WTC11 (cell line): Measurements from ENCODE around the gene TRRAP. TPM values are rescaled to one million over a fixed set of nuclear protein-coding genes. Genes with fewer than 3 reads are reported as not detected.

Source experiments
- ATAC-seq: fragments of 200-7000 bp; cut with Tn5 transposase; 2 replicates; pipeline ENCODE4 v1.10.0; 2021; ENCODE audit warnings: mild to moderate bottlenecking, moderate library complexity
- CTCF ChIA-PET: fragments of 300-600 bp; sonication (Branson Sonifier 250); formaldehyde crosslinking; loops from one replicate; lab custom pipeline; 2021; ENCODE audit warnings: antibody characterized with exemption; lab: Charles Lee
- POLR2A ChIA-PET: fragments of 350-600 bp; sonication (Branson Sonifier 250); formaldehyde crosslinking; loops from one replicate; lab custom pipeline; 2021; ENCODE audit warnings: antibody characterized with exemption; lab: Charles Lee
- DNase-seq: peaks from one replicate; pipeline ENCODE4 v3.0.0; 2021; ENCODE audit warnings: low spot score
- H3K27ac Mint-ChIP-seq: 2 replicates; pipeline ENCODE4 v1.8.0; 2021; ENCODE audit warnings: mixed read lengths
- H3K27me3 Mint-ChIP-seq: 2 replicates; pipeline ENCODE4 v1.8.0; 2021; ENCODE audit warnings: low read depth, mild to moderate bottlenecking, moderate library complexity, mixed read lengths
- H3K36me3 Mint-ChIP-seq: 2 replicates; pipeline ENCODE4 v1.8.0; 2021; ENCODE audit warnings: mixed read lengths
- H3K4me1 Mint-ChIP-seq: 2 replicates; pipeline ENCODE4 v1.8.0; 2022; ENCODE audit warnings: mixed read lengths
- H3K4me3 Mint-ChIP-seq: 2 replicates; pipeline ENCODE4 v1.8.0; 2021; ENCODE audit warnings: mild to moderate bottlenecking, moderate library complexity, mixed read lengths
- H3K9me3 Mint-ChIP-seq: 2 replicates; pipeline ENCODE4 v1.8.0; 2021; ENCODE audit warnings: mixed read lengths
- CBFB ChIP-seq: sonication (generic); formaldehyde crosslinking; IDR thresholded peaks from 2 replicates; pipeline ENCODE4 v1.8.1; 2022; ENCODE audit warnings: mild to moderate bottlenecking, low read depth, missing genetic modification reagents
- FOXP4 ChIP-seq: sonication (generic); formaldehyde crosslinking; IDR thresholded peaks from 2 replicates; pipeline ENCODE4 v1.8.0; 2022; ENCODE audit warnings: mild to moderate bottlenecking, missing genetic modification reagents
- GABPB1 ChIP-seq: sonication (generic); formaldehyde crosslinking; IDR thresholded peaks from 2 replicates; pipeline ENCODE4 v1.8.1; 2023; ENCODE audit warnings: mild to moderate bottlenecking, missing genetic modification reagents
- GTF2I ChIP-seq: fragments of 250-450 bp; sonication (Bioruptor Pico); conservative IDR thresholded peaks from 2 replicates; pipeline ENCODE4 v1.4.0; 2021; ENCODE audit warnings: mild to moderate bottlenecking
- NFE2L1 ChIP-seq: sonication (generic); formaldehyde crosslinking; IDR thresholded peaks from 2 replicates; pipeline ENCODE4 v1.8.1; 2023; ENCODE audit warnings: missing genetic modification reagents
- PRDM15 ChIP-seq: sonication (generic); formaldehyde crosslinking; IDR thresholded peaks from 2 replicates; pipeline ENCODE4 v1.8.0; 2022; ENCODE audit warnings: missing genetic modification reagents
- RELA ChIP-seq: sonication (generic); formaldehyde crosslinking; IDR thresholded peaks from 2 replicates; pipeline ENCODE4 v1.8.1; 2022; ENCODE audit warnings: missing genetic modification reagents, mild to moderate bottlenecking, borderline replicate concordance
- SMAD4 ChIP-seq: sonication (generic); formaldehyde crosslinking; IDR thresholded peaks from 2 replicates; pipeline ENCODE4 v1.8.0; 2022; ENCODE audit warnings: mild to moderate bottlenecking, missing genetic modification reagents
- SP1 ChIP-seq: sonication (generic); formaldehyde crosslinking; conservative IDR thresholded peaks from 2 replicates; pipeline ENCODE4 v1.8.1; 2022; ENCODE audit warnings: missing genetic modification reagents
- TEAD1 ChIP-seq: sonication (generic); formaldehyde crosslinking; IDR thresholded peaks from 2 replicates; pipeline ENCODE4 v1.8.0; 2022; ENCODE audit warnings: mild to moderate bottlenecking, missing genetic modification reagents
- ZBTB21 ChIP-seq: sonication (generic); formaldehyde crosslinking; IDR thresholded peaks from 2 replicates; pipeline ENCODE4 v1.8.1; 2023; ENCODE audit warnings: mild to moderate bottlenecking, missing genetic modification reagents, borderline replicate concordance
- ZMAT4 ChIP-seq: fragments of 250-450 bp; sonication (Bioruptor Pico); IDR thresholded peaks from 2 replicates; pipeline ENCODE4 v1.9.0; 2021; ENCODE audit warnings: mild to moderate bottlenecking
- ZSCAN18 ChIP-seq: fragments of 250-450 bp; sonication (Bioruptor Pico); IDR thresholded peaks from 2 replicates; pipeline ENCODE4 v2.1.2; 2022; ENCODE audit warnings: mild to moderate bottlenecking, moderate library complexity
- total RNA-seq: library from RNA; stranded (reverse); gene quantifications from 3 replicates; pipeline ENCODE4 v1.2.3, GENCODE V29; 2021
- TF ChIP-seq, protein P1 (sequence below): fragments of 250-450 bp; sonication (Bioruptor Pico); IDR thresholded peaks from 2 replicates; pipeline ENCODE4 v1.9.0; 2021; ENCODE audit warnings: mild to moderate bottlenecking
- TF ChIP-seq, protein P2 (sequence below): sonication (generic); formaldehyde crosslinking; IDR thresholded peaks from 2 replicates; pipeline ENCODE4 v1.8.0; 2023; ENCODE audit warnings: missing genetic modification reagents

Gene TRRAP
- total RNA-seq, 1 experiment from 2014 or later, result 46.5 TPM

DNA sequence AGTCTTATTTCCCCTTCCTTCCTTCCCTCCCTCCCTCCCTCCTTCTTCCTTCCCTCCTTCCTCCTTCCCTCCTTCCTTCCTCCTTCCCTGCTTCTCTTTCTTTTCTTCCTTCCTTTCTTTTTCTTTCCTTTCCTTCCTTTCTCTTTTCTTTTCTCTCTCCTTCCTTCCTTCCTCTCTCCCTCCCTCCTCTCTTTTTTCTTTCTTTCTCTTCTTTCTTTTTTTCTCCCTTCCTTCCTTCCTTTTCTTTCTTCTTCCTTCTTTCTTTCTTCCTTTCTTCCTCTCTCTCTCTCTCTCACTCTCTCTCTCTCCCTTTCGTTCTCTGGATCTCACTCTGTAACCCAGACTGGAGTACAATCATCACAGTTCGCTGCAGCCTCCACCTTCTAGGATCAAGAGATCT, 14.7 kb upstream of the TRRAP start:
- Mint-ChIP-seq H3K27ac (no peak overlapping the region), H3K4me1 (0 out of 2 replicates have a peak, but pooled peaks cover 3% of the 10 kb centered on the region), H3K4me3 (no peak overlapping the region), H3K36me3 (no peaks in the 10 kb centered on the region), H3K9me3 (no peaks in the 10 kb centered on the region), H3K27me3 (peaks cover 15% of the 10 kb centered on the region)
- DNase-seq, result no peak
- no peak for TF ChIP-seq GABPB1
- no peak for TF ChIP-seq PRDM15 (CRISPR knock-in tag)
- TF ChIP-seq CBFB (CRISPR knock-in tag), result no peak
- TF ChIP-seq ZBTB21 (CRISPR knock-in tag), result no peak
- TF ChIP-seq, protein P1, sequence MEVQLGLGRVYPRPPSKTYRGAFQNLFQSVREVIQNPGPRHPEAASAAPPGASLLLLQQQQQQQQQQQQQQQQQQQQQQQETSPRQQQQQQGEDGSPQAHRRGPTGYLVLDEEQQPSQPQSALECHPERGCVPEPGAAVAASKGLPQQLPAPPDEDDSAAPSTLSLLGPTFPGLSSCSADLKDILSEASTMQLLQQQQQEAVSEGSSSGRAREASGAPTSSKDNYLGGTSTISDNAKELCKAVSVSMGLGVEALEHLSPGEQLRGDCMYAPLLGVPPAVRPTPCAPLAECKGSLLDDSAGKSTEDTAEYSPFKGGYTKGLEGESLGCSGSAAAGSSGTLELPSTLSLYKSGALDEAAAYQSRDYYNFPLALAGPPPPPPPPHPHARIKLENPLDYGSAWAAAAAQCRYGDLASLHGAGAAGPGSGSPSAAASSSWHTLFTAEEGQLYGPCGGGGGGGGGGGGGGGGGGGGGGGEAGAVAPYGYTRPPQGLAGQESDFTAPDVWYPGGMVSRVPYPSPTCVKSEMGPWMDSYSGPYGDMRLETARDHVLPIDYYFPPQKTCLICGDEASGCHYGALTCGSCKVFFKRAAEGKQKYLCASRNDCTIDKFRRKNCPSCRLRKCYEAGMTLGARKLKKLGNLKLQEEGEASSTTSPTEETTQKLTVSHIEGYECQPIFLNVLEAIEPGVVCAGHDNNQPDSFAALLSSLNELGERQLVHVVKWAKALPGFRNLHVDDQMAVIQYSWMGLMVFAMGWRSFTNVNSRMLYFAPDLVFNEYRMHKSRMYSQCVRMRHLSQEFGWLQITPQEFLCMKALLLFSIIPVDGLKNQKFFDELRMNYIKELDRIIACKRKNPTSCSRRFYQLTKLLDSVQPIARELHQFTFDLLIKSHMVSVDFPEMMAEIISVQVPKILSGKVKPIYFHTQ (CRISPR knock-in tag), result no peak
- TF ChIP-seq, protein P2, sequence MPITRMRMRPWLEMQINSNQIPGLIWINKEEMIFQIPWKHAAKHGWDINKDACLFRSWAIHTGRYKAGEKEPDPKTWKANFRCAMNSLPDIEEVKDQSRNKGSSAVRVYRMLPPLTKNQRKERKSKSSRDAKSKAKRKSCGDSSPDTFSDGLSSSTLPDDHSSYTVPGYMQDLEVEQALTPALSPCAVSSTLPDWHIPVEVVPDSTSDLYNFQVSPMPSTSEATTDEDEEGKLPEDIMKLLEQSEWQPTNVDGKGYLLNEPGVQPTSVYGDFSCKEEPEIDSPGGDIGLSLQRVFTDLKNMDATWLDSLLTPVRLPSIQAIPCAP (CRISPR knock-in tag), result no peak
- TF ChIP-seq NFE2L1, result no peak
- no peak for TF ChIP-seq ZMAT4 (CRISPR knock-in tag)
- TF ChIP-seq SMAD4, result no peak
- no peak for TF ChIP-seq RELA
- ChIA-PET POLR2A (no interaction called here), CTCF (interaction anchor here (0.7 kb wide), 1 partner anchor 14 kb away, joined by 3 read pairs; no protein-coding TSS in a partner anchor)
- ATAC-seq, result no peak

GRCh38 chr7:98864731-98865453, 13.4 kb upstream of the TRRAP start:
- no peak overlapping the region for H3K27ac Mint-ChIP-seq
- DNase-seq, result no peak
- H3K9me3 Mint-ChIP-seq, result no peaks in the 10 kb centered on the region
- no peak overlapping the region for H3K4me3 Mint-ChIP-seq
- TF ChIP-seq FOXP4 (CRISPR knock-in tag) (no peak), ZSCAN18 (no peak), GTF2I (no peak), SP1 (no peak), TEAD1 (CRISPR knock-in tag) (no peak)
- TF ChIP-seq, protein P2 (CRISPR knock-in tag), result no peak
- TF ChIP-seq, protein P1 (CRISPR knock-in tag), result no peak
- H3K4me1 Mint-ChIP-seq, result 0 out of 2 replicates have a peak, but pooled peaks cover 3% of the 10 kb centered on the region
- peaks cover 24% of the 10 kb centered on the region for H3K27me3 Mint-ChIP-seq
- ATAC-seq, result no peak
- no peaks in the 10 kb centered on the region for H3K36me3 Mint-ChIP-seq
- ChIA-PET CTCF (no interaction called here), POLR2A (no interaction called here)
